NOMO-1 treated with dmso at 0.1 percent for 144 hours (cell line): ENCODE results near the gene TCEA2.
A peak's percentile ranks its signal among the peaks of the same experiment; 100 is the strongest.

ENCODE experiments used
- DNase-seq: peaks from one replicate; lab custom pipeline; 2025; ENCODE audit not compliant: unreplicated experiment; lab: John Stamatoyannopoulos, UW

The TCEA2 gene

DNA sequence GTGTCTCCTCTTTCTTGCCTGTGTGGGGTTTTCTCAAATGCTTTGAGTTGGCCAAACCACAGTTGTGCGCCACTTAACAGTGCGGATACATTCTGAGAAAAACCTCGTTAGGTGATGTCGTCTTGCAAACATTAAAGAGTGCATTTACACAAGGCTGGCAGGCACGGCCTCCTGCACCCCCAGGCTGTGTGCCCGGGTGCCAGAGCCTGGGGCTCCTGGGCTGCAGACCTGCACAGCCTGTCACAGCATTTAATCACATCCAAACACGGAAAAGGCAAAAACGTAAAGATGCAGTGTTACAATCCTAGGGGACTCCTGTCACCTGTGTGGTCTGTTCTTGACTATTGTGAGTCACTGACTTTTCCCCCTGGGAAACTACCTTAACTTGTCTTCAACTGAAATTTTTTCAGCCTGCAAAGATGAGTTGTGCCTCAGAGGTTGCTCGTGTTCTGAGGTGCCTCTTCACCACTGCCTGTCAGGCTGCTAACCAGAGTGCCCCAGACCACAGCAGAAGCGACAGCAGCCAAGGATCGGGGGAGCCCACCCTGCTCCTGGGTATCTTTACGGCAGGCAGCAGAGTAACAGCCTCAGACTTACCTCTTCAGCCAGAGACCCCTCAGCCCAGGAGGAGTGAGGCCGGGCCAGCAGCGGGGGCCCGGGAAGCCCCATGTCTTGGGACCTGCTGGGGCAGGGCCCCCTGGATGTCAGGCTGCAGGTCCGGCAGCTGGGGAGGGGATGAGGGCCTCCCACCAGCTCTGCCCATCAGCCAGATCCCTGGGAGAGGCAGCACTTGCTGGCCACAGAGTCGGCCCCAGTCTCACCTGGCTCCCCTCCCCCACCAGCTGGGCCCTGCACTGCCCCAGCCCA, 27.7 kb upstream of the TCEA2 start:
- DNase-seq = no peak

DNA sequence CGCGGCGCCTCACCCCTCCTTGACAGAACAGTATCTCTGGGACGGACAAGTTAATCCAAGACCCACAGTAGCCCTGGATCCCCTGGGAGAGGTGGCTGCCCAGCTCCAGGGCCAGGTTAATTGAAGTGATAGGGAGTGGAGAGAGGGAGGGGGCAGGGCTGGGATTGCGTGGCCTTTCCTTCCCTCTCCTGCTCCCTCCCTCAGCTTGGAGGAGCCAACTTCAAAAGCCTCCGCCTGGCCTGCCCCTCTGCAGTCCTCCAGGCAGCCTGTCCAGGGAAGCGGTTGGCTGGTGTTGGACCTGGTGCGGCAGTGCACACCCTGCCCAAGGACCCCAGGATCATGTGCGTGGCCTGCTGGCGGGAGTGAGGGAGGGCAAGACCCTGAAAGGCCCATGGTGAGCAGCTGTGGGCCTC, 27.1 kb upstream of the TCEA2 start, which contains the start of gene C20orf204:
Gene C20orf204, plus strand, starts transcription at position 250 of the 413 bp plus-strand sequence. Its CDS starts 142 bp downstream, at position 392.
- no peak for DNase-seq

DNA sequence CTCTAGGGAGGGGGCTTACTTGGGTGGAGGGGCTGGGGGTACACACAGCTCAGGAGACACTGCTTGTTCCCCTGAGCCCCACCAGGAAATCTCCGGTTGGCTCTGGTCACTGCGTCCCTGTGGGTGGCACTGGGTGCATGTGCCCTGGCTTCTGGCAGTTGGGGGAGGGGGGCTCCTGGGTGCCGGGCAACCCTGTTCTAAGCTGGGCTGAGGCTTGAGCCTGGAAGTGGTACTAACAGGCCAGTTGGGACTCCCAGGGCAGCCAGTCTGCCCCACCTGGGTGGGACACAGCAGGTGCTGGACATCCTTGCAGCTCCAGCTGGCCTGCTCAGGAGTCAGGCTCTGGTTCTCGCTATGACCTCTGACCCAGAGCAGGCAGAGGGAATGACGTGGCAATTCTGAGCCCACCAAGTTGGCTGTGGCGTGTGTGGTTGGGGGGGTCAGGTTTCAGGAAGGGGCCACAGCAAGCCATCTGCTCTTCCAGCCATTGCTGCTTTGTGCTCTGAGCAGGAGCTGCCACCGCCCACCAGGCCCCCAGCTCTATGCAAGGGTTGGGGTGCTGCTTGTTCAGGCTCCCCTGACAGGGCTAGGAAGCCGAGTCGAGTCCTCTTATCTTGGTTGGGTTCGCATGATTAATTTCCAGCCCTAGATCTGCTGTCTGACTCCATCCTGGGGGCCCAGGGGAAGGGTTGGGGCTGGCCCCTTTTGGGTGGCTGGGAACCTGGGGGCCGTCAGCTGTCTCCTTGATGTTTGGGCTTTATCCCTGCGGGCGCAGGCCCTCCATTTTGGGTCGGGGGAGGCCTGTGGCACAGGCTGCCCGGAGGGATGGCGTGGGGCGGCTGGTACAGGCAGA, 26.4 kb upstream of the TCEA2 start:
- DNase-seq = no peak

DNA sequence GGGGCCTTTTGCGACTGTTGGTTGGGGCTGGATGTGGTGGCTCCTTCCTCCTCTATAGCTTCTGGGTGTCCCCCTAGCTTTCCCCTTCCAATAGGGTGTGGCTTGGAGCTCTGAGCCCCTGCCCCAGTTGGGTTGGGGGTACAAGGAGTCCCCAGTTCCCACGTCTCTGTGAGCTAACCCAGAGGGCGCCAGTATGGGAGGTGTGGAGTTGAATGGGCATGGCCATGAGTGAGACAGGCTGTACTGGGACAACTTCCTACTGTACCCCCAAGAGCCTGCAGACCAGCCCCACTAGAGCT, 25.9 kb upstream of the TCEA2 start:
- DNase-seq = no peak

DNA sequence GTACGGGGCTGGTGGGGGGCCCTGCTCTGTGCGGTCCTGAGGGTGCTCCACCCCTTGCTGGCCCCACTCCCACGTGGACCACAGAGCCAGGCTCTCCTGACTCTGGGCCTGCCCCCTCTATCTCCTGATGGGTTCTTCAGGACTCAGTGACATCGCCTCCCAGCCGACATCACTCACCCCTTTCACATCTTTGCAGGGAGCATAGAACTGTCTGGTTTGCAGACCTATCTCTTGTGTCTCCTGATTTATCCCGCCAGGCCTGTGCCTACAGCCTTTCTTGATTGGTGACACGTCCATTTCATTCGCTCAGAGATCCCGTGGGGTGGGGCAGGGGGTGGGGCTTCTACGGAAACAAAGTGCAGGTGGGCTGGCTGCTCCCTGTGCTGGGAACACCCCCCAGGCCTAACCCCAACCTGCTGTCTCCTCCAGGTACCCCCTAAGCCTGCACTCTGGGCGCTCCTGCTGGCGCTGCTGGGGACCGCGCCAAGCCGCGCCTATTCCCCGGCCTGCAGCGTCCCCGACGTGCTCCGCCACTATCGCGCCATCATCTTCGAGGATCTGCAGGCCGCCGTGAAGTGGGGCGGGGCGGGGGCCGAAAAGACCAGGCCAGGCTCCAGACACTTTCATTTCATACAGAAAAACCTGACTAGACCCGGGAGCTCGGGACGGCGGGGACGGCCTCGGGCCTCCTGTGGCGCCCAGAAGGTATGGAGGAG, 25.3 kb upstream of the TCEA2 start:
- no peak for DNase-seq

DNA sequence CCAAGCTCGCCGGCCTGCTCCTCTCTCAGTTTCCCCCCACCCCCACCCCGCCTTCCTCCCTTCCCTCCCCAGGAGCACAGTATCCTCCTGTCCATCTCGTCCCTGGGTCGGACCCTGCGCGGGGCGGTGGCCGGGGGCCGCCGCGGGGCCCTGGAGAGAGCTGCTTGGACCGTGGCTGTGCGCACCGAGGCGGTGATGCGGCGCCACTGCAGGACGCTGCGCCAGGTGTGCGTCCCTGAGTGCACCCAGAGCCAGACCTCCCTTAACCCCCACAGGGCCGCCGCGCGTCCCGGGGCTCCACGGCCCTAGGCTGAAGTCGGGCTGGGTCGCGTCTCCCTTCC, 24.8 kb upstream of the TCEA2 start:
- DNase-seq = no peak

DNA sequence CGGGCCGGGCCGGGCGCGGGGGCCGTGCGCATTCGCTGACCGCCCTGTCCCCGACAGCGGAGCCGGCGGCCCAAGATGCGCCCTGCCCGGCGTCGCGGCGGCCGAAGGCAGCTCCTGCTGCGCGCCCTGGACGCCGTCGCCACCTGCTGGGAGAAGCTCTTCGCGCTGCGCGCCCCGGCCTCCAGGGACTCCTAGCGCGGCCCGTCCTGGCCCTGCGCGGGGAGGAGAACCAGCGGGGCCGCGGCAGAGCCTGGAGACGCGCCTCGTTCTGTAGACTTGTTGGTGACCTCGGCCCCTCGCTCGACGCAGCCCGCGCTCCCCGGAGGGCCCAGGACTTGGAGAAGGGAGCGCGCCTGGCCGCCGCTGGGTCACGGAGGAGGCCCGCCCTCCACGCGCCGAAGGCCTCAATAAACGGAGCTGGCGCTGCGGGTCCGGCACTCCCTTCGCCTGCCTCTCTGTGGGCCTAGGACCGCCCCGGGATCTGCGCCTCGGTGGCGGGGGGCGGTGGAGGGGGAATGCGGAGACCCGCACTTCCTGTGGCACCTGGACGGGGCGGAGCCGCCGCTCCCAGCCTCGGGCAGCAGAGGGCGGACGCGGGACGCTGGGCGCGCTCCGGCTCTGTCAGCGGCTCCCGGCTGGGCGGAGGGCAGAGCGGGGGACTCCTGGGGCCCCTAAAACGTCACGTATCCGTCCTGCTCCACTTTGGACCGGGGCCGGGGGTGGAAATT, 24.3 kb upstream of the TCEA2 start:
- peak; percentile 61 for DNase-seq

DNA sequence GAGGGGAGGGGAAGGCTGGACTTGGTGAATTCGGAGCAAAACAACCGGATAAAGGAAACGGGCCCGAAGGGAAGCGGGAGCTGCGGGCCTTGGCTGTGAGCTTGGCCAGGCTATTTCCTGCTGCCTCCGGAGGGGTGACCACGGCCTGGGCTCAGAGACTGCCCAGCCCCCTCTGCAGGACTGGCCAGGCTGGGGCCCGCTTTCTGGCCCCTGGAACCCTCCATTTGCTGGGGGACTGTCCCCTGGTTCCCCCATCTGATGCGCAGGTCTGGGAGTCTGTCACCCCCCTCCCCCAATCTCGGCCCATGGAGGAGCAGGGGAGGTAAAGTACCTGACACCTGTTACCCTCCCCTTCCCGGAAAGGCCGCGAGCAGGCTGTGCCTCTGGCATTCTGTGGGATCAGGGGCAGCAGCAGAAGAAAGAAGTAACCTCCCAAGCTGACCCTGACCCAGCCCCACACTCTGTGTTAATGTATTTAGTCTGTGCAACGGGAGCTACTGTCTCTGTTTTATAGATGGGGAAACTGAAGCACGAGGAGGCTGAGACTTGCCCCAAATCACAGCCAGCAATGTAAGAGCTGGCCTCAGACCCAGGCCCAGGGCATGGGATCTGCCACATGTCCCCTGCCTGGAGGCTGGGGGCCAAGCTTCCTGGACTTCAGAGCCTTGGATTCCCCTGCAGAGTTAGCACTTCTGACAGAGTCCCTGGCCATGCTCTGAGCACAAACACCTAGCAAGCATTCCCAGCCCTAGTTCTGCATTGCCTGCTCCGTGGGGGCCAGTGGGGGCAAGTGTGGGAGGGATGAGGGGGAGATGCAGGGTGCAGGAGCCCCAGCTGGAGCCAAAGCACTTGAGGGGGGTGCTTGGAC, 23.5 kb upstream of the TCEA2 start:
- DNase-seq = no peak

DNA sequence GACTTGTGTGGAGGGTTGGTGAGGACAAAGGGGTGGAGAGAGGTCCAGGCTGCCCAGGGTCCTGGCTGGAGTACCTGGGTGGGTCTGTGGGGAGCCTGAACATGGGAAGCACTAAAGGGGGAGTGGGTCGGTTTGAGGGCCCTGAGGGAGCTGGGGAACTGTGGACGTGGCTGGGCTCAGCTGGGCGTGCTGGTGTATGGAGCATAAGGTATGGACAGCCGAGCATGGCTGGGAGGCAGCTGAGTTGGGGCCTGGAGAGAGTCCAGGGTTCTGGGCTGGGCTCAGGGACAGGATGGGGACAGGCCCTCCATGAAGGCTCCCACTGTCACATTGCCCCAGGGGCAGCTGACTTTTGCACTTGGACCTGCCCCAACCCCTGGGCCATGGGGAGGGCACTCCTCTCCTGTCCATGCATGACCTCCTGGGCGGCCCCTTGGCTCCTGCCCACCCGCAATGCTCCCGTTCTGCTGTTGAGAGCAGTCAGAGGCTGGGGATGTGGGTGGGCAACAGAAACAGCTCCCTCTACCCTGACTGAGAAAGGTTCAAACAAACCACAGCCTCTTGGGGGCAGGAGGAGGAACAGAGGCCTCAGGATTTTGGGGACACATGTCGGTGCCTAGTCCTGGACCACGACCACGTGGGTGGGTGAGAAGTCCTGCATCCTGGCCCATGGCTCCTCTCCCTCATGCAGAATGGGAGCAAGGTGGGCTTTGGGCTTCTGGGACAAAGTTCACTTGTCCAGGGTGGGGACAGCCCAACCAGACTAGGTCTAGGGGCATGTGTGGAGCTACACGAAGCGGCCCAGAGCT, 22.6 kb upstream of the TCEA2 start:
- DNase-seq = no peak

DNA sequence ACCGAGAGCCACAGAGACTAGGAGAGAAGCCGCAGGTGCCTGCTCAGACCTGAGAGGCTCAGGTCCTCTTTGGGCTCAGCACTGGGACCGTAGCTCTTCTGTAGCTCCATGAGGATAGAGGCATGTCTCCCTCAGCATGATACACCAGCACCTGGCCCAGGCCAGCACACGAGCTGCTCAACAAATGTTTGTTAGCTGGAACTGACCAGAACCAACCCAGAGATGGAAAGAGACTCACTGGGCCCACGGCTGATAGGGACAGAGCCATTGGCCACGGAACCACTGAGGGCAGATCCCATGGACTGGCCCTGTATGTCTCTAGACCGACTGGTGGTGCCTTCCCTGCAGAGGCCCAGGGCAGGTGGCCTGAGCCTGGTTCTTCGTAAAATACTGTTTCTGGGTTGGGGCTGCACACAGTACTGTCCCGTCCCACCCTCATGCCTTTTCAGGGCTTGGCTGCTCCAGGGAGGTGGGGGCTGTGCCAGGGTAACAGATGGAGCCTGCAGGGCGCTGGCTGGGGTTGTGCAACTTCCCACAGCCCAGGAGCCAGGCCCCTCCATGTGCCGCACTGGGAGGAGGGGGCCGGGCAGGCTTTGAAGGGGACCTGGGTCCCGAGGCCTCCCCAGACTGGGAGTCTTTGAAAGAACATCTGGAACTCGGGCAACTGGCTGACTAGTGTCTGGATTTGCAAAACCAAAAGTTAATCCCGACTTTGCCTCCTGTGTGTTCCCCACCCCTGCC, 21.8 kb upstream of the TCEA2 start:
- DNase-seq = no peak

DNA sequence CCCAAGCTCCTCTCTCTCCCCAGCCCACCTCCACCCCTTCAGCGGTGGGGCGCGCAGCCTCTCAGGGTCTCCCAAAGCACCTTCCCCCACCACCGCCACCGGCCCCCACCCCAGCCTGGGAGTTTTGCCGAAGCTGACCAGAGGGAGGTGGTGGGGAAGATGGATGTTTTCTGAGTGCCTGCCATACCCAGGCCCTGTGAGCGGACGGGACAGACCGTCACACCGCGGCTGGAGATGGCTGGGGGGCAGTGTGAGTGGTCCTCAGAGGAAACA, 21.3 kb upstream of the TCEA2 start:
- DNase-seq = no peak

DNA sequence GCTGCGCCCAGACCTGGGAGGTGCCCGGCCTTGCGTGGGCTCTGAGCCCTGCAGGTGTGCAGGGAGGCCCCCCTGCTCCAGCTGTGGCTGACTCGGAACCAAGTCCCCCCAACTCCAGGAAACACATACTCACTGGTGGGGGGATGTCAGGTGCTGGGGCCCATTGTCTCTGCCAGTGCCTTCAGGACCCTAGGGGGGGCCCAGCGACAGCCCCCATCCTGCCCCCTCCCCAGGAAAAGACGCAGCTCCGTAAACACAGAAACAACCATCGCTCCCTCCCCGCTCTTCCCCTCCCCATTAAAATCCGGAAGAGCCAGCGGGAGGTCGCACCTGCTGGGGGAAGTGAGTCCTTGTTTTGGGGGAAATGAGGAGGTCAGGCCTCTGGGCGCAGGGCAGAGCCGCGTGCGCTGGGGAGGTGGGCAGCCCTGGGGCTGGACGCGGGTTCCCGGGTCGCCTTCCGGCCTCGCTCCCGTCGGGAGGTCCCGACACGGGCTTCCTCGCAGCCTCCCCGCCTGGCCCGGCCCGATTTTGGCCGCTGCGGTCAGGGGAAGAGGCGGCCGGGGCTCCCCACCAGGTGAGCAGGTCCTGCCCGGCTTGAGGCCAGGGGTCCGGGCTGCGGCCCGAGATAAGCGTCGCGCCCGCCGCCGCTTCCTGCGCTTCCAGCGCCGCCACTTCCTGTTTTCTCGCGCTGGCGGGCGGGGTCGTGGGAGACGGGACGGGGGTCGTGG, 20.8 kb upstream of the TCEA2 start:
- no peak for DNase-seq

DNA sequence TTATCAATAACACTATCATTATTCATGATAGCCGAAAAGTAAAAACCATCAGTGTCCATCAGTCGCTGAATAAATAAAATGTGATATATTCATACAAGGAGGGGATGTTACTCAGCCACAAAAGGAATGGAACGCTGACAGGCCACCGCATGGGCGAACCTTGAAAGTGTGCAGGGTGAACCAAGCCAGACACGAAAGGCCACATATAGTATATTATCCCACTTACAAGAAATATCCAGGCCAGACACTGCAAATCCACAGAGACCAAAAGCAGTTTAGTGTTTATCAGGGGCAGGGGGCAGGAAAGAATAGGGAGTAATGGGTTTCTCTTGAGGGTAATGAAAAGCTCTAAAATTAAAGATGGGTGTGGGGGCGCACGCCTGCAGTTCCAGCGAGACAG, 19.2 kb upstream of the TCEA2 start:
- DNase-seq = no peak

DNA sequence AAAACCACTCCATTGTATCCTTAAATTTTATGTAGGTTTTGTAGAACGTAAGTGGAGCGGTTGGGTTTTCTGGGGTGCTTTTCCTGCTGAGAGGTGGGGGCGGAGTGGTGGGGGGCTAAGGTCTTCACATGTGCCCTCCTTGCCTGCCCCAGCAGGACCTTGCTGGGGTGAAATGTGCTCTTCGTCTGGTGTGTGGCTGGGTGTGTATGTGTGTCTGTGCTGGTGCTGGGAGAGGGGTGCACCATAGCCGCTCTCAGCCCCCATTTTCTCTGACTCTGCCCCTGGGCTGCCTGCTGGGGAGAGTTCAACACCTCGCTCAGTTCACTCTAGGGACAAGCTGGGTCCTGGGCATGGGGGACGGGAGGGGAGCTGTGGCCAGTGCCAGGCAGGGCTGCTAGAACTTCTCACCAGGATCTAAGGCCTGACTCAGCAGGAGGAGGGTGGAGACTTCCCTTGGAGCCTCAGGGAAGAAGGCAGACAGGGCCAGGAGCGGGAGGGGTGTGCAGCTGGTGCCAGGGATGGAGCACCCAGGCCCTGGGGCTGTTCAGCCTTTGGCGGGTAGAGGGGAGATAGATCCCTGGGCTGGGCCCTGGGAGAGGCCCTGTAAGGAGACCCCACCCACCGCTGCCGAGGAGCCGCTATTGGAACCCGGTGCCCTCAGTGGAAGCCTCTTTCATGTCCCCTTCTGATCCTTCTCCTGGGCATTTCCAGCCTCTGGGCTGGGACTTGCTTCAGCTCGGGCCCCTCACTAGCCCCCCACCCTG, 18.3 kb upstream of the TCEA2 start:
- no peak for DNase-seq

DNA sequence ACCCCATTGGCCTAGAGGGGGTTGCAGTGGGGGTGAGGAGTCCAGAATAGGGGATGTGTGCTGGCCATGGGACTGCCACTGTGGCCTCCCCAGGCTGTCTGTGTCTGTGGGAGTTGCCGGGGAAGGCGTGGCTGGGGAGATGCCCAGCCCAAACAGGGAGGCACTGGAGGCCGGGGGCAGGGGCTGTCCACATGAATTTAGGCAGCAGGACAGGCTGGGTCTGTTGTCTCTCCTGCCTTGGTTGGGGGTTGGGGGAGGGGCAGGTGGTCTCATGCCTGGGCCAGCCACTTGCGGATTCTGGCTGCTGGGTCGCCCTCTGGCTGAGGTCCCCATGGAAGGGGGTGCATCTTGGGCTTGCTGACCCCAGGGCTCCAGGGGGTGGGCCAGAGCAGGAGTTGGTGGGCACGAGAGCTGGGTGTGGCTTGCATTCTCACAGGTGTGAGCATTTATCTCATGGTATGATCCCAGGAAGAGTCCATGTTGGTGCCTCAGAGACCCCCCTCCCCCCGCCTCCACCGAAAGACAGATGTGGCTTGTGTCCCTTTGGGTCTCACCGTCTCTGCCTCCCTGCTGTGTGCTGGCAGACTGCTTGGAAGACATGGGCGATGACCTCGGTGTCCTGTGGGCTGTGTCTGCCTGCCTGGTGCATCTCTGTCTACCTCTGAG, 17.5 kb upstream of the TCEA2 start:
- no peak for DNase-seq

DNA sequence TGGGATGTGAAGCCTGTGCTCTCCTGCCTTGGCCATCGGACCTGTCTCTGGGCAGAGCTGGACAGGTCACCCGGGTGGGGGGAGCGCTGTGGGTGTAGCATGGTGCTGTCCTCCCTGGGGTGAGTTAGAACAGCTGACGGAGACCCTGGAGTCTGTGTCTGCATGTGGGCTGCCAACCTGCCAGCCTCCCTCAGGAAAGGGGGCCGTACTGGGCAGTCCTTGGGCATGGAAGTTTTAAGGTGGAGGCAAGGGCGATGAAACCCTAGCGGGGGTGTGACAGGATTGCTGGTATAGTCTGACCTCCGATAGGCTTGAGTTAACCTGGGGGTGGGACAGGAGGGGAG, 16.0 kb upstream of the TCEA2 start:
- no peak for DNase-seq

DNA sequence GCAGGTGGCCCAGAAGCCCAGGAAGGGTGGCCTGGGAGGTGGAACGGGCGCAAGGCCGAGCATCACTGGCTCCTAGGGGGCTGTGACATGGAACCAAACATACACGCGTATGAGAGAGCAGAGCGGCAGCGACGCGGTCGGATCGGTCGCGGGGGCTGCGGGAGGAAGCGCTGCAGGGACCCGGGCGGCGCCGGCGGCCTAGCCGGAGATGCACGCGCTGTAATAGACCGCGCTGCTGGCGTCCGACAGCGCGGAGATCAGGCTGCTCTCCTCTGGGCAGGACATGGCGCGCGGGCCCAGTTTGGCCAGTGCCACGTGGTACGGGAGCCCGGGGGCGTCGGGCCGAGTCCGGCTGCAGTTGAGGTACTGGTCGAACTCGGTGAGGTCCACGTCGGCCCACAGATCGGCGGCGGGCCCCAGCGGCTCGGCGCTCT, 15.0 kb upstream of the TCEA2 start:
- DNase-seq = no peak
